ENCODE results near the gene GRID1.

The GRID1 gene

DNA sequence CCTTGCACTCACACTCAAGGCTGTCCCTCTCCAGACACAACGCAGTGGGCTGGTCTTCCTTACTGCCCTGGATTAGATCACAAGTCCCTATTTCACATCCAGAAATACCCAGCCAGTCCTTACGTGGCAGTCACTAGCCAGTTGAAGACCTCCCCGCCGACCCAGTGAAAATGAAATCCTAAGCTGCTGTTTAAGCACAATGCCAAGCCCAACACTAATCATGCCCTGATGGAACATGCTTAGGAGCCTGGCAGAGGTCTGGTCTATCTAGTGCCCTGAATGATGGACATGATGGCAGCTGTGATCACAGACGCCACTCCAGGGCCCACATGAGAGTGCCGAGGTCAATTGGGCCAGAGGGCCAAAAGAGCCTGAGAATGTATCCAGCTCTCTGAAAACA is 389.0 kb downstream of the GRID1 start:
- H3K27ac ChIP-seq = no peak overlapping the region

DNA sequence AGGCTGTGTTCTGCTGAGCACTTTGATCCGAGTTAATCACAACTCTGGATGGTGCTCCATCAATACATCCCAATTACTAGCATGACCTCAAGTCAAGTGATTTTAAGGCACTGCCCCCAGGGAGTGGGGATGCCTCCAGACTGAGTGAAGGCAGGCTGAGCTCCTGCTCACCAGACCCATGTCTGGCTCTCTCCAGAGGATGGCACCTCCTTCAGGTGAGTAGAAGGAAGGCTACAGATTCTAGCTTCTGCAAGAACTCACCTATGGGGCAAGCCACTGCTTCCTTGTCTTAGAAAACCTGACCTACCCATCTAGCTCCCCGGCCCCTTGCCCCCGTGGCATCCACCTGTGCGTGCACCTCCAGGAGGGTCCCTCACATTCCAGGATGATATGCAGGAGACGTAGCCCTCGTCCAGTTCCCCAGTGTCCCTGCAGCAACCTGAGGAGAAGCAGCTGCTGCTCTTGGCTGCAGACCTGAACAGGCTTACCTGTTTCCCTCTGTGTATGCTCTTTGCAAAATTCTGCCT is 390.3 kb downstream of the GRID1 start:
- no peak overlapping the region for H3K27ac ChIP-seq
- TF ChIP-seq, protein P1, sequence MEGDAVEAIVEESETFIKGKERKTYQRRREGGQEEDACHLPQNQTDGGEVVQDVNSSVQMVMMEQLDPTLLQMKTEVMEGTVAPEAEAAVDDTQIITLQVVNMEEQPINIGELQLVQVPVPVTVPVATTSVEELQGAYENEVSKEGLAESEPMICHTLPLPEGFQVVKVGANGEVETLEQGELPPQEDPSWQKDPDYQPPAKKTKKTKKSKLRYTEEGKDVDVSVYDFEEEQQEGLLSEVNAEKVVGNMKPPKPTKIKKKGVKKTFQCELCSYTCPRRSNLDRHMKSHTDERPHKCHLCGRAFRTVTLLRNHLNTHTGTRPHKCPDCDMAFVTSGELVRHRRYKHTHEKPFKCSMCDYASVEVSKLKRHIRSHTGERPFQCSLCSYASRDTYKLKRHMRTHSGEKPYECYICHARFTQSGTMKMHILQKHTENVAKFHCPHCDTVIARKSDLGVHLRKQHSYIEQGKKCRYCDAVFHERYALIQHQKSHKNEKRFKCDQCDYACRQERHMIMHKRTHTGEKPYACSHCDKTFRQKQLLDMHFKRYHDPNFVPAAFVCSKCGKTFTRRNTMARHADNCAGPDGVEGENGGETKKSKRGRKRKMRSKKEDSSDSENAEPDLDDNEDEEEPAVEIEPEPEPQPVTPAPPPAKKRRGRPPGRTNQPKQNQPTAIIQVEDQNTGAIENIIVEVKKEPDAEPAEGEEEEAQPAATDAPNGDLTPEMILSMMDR (conservative IDR thresholded peaks at IDR 0.05) = no peak

More for the DNA sequence above, 389.0 kb downstream of the GRID1 start:
- TF ChIP-seq, protein P1 (conservative IDR thresholded peaks at IDR 0.05) = no peak

DNA sequence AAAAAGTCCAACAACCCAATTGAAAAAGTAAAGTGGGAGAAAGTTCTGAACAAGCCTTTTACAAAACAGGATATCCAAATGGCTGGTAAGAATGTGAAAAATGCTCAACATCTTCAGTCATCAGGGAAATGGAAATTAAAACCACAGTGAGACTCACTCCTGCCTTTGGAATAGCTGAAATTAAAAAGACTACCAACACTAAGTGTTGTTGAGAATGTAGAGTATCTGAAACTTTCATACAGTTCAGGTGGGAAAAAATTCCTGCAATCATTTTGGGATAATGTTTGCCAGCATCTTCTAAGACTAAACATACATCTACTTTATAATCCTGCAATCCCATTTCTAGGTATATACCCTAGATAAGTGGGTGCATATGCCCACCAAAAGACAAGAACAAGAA is 395.1 kb downstream of the GRID1 start:
- TF ChIP-seq, protein P1 (conservative IDR thresholded peaks at IDR 0.05) = no peak
- H3K27ac ChIP-seq = no peak overlapping the region

DNA sequence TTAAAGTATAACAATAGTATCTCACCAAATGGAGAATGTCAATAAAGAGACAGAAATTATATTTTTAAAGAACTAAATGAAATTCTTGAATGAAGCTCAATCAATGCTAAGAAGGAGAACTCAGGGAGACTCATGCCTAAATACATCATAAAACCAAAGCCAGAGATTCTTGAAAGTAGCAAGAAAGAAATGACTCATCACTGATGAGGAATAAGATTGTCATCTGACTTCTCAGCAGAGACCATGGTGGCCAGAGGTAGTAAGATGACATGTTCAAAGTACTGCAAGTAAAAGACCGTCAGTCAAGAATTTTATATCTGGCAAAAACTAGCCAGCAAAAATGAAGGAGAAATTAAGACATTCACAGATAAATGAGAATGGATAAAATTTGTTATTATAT is 399.0 kb downstream of the GRID1 start:
- no peak overlapping the region for H3K27ac ChIP-seq
- TF ChIP-seq, protein P1 (conservative IDR thresholded peaks at IDR 0.05) = no peak

DNA sequence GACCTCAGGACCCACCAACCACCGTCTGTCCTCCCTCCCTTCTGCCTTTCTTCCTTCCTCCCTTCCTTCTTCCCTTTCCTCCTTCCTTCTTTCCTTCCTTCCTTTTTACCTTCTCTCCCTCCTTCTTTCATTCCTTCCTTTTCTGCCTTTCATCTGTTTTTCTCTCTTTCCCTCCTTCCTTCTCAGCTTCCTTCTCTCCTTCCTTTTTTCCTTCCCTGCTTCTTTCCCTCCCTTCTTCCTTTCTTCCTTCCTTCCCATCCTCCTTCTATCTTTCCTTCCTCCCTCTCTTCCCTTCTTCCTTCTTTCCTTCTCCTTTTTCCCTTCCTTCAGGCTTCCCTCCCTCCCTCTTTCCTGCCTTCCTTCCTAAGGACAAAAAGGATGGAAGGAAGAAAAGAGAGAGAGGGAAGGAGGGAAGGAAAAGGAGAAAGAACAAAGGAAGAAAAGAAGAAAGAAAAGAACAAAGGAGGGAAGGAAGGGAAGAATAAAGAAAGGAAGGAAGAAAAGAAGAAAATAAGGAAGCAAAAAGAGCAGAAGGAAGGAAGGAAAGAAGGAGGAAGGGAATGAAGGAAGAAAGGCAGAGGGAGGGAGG is 405.0 kb downstream of the GRID1 start:
- TF ChIP-seq, protein P1 (conservative IDR thresholded peaks at IDR 0.05) = no peak
- no peak overlapping the region for H3K27ac ChIP-seq

DNA sequence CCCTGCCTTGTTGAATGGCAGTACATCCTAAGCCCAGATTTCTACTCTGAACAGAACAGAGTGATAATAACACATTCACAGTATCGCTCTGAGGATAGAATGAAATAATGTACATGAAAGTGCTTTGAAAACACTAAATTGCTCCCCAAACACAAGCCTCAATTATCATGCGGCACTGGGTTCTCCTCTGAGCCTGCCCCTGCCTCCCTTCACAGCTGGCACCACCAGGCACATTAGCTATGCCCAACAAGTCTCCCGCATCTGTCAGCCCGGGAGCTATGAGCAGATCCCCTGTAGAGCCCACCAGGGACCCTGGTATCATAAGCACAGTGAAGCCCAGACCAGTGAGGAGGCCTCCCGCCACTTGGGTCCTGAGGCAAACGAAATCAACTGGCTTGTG is 405.5 kb downstream of the GRID1 start:
- TF ChIP-seq, protein P1 (conservative IDR thresholded peaks at IDR 0.05) = no peak
- H3K27ac ChIP-seq = no peak overlapping the region

DNA sequence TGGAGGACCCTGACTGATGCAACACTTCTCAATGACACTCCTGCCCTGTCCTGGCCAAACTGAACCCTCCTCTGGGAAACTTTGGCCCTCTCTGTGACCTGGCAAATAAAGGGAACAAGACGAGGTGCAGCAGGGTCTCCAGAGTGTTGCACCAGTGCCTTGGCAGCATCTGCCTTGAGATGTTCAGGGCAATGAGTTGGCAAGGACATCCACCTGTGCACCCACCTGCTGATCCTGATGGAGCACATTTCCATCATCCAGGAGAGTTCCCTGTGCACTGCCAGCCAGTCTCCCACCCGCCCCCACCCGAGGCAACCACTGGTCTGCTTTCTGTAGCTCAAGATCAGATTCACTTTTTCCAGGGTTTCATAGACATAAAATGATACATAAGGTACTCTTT is 407.4 kb downstream of the GRID1 start:
- no peak overlapping the region for H3K27ac ChIP-seq
- TF ChIP-seq, protein P1 (conservative IDR thresholded peaks at IDR 0.05) = no peak
